Suppressor macrophage (primary cell): ENCODE results near the gene IGF2.

Experiments used
- DNase-seq, 4 experiments: peaks; one replicate each; pipeline ENCODE4 v3.0.0-alpha.2; 2020 to 2022

The IGF2 gene

DNA sequence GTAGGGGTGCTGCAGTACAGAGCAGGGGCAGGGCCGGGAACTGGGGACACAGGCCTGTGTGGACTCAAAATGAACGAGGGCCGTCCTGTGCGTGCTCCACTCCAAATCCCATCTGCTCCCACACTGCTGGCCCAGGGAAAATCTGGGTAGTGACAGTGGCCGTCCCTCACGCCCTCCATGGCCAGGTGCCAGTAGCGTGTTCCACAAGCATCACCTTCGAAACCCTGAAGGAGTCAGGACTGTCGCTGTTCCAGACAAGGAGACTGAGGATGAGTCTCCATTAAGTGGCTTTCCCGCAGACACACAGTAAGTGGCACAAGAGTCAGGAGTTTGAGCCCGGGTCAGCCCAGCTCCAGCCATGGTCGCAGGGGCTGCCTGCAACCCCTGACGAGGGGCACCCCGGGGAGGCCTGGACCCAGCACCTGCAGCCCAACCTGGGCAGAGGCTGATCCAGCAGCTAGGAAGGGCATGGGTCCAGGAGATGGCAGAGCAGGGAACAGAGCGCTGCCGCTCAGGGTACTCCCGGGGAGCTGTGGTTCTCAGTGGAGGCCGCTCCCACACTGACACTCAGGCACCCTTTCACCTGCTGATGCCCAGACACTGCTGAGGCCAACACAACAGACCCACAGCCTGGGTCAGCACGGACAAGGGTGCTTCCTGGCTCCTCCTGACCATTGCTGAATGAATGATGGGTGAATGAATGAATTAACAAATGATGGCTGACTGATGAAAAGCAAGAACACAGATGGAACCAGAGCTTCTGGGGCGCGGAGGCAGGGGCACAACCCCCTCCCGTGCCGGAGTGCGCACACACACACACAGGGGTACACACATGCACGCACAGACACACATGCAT lies 35.3 kb downstream of the IGF2 start:
- no peak for DNase-seq

DNA sequence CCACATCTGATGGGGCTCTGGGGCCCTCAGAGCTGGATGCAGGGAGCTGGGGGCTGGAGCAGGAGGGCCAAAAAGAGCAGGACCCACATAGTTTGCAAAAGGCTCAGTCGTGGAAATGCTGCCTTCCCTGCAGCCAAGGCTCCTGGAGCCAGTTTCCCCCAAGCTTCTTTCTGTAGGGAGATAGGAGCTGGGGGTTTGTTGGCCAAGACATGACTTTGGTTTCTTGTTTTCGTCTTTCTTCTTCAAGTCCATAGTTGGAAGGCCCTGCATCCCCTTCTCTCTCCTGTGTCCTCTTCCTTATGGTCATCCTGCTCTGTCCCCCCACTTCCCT lies 36.3 kb downstream of the IGF2 start:
- DNase-seq, result no peak

DNA sequence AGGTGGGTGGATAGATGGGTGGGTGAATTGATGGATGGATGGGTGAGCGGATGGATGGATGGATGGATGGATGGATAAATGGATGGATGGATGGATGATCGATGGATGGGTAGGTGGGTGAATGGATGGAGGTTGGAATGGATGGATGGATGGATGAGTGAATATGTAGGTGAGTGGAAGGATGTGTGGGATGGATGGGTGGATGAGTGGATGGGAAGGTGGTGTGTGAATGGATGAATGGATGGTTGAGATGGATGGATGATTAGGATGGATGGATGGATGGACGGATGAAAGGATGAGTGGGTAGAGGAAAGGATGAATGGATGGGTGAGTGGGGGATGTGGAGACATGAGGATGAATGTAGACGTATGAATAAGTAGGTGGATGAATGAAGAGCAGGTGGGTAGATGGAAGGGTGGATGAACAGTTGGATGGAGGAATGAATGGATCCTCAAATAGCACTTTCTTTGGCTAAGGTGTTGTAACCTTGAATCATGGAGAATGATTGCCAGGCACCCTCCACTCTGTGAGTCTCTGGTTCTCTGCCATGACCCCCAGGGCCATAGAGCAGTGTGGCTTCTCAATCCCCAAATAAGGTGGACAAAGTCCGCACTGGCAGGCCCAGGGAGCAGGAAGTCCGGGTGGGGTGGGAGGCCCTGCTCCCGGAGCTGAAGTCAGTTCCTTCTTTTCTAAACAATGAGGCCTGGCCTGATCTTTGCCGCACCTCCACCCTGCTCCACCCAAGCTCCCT lies 36.9 kb downstream of the IGF2 start:
- peak in 3 of 4 experiments; percentile 8 to 48 (median 34) for DNase-seq

DNA sequence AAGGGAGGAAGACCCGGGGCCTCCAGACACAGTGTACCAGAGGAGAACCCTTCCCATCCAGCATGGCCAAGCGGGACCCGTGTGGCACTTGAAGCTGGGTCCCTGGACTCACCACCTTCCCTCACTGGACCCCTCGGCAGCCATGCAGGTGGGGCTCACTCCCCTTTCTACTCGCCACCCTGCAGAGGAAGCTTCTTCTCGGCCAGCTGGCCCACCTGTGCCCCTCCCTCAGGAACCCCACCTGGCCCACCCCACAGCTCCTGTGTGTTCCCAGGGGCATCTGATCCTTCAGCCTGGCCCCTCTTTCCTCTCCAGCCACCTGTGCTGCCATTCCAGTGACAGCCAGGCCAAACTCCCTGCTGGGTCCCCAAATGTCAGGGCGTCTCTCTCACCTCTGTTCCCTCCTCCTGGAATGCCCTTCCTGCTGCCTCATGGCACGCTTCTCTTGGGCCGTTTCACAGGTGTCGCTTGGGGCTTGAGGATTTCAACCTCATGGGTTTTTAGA lies 38.0 kb downstream of the IGF2 start:
- DNase-seq, result no peak

DNA sequence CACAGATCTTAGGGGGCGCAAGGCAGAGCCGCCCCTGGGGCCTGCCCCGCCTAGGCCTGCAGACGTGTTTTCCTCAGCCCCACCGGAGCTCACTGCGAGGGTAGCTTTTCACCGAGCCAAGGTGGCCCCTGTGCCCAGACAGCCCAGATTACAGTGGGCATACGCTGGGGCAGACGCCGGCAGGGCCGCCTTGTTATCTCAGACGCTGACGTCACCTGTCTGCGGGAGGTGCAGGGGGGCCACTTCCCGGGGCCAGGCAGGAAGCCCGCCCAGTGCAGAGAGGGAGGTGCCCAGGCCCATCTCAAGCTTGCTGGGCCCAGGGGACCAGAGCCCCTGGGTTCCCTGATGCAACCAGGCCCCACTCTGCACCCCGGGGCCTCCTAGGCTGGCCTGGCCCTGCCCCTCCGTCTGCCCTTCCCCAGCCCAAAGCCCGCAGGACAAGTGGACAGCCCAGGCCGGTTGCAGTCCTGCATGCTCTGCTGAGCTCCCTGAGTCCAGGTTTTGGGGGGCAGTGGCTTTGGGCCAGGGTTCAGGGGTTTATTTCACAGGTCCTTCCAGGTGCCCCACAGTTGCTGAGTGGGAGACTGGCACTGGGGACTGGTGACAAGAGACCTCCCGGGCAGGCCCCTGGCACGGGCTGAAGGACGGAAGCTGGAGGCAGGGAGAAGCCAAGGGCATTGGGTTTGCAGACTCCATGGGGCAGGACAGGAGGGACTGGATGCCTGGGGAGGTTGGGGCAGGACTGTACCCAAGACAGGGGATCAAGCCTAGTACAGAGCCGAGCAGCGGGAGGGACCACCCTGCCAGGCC lies 38.6 kb downstream of the IGF2 start:
- DNase-seq, result no peak

DNA sequence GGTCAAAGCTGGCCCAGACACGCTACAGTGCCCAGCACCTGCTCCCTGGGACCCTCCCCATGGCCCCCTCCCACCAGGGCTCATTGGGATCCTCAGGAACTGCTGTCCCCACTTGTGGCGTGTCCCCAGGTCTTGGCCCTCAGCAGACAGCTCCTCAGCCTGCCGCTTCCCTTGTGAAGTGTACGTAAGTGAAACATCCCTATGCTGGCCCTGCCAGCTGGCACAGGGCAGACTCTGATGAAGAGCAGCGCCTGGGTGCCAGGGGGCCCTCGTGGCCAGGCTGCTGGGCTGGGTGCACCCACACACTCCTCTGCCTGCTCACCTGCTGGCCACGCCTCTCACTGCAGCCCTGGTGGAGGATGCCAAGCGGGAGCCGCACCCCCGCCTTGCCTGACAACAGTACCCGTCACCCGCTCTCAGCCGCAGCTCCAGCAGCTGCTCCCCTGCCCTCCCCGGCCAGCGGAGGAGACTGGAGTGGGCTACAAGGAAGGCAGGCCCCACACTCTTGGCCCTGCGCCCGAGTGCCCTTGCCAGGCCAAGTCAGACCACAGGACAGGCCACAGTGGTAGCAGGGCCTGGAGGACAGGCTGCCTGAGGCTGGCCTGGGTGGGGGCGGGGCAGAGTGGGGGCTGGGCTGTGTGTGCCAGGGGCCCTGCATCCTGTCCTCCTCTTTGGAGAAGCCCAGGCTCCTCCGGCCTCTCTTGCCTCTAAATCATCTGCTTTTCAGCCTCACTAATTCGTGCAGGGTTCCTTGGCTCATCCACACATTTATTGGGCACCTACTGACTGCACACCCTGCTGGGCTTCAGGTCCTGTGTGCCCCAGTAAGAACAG lies 39.5 kb downstream of the IGF2 start:
- DNase-seq, result no peak

DNA sequence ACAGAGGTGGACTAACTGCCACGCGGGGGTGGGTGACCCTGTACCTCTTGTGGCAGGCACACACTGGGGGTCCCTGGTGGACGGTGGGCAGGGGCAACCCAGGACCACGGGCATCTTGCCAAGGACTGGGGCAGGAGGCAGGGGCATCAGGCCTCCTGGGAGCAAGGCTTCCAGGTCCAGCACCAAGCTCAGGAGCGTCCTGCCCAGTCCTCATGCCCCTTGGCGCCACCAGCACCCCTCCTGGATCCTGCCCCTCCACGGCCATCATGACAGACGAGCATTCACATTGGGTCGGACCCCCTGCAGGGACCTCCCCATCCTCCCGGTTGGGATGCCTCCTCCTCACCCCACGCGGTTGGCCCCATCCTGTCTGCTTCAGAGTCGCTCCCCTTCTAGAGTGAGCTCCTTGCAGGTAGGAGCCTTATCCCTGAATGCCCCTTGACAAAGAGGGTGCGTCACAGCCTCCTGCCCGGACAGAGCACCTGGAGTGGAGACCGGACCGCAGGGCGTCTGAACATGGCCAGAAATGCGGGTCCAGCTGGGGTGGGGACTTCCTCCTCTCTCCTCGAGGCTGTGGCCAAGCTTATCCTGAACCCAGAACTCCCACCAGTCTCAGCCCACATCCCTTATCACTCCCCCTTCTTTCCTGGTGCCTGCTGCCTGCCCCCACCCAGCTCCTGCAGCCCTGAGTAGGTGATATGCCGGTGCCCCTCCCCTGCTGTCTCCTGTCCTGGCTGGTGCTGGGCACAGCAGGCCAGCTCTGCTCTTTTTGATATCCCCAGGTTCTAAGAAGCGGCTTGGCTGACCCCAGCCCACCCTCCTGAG lies 40.3 kb downstream of the IGF2 start:
- no peak for DNase-seq

DNA sequence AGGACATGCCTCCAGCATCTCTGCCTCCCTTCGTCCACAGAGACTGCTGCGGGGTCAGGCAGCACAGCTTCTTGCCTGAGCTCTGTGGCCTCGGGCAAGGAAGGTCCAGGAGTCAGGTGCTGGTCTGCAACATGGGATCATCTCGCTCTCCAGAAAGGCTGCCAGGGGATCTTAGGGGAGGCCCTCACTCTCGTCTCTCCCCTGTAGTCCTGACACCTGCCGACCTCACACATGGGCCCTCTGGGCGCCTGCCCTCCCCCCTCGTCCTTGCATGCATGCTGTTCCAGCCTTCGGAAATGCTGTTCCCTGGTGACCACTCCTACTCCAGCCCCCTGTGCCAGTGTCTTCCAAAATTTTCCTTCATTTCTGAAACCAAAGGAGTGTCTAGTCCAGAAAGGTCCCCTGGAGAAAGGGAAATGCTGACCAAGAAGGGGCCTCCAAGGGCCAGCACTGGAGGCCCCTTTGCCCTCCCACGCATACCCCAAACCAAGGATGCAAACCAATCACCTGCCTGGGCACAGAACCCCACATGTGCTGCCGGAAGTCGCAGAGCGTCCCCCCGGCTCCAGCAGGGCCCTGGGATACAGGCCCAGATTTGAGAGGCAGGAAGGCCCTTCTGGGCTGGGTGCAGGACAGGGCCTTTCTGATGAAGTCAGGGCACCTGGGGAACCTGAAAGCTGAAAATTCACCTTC lies 41.0 kb downstream of the IGF2 start:
- no peak for DNase-seq

DNA sequence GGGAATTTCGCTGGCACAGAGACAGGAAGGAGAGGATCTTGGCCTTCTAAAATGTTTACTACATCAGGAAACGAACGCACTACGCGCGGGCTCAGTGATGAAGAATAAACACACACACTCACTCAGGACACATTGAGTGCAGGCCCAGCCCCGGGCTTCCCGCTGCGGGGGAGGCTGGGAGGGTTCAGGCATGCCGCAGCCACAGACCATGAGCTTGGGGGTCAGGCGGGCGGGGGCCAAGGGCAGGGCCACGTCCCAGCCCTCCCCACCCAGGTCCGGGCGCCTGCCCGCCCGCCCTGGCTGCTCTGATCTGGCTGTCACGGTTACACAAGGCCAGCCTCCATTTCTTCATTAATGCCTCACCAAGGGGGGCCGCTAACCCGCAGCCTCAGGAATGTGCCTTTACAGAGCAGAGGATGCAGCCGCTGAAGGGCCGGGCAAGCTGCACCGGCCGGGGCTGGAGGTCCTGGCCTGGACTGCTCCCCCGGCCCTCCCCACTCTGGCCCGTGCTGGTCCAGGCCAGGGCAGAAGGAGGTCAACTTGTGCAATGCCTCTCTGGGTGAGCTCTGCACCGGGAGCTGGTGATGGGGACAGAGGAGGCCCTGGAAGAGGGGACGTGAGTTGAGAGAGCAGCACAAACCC lies 41.7 kb downstream of the IGF2 start:
- DNase-seq, result no peak

DNA sequence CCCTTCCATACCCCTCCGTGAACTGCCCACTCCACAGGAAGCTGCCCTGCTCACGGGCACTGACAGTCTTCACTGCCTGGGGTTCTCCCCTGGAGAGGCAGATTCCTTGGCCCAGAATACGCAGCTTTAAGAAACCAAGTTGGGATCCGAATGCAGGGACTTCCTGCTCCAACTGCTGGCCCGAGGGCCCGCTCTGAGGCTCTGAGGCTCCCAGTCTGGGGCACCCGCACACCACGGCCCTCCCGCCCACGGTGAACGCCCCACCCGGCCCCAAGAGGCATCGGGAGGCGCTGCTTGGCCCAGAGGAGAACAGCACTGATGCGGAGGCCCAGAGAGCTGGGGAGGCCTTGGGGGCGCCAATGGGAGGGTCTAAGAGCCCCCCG lies 42.3 kb downstream of the IGF2 start:
- no peak for DNase-seq

DNA sequence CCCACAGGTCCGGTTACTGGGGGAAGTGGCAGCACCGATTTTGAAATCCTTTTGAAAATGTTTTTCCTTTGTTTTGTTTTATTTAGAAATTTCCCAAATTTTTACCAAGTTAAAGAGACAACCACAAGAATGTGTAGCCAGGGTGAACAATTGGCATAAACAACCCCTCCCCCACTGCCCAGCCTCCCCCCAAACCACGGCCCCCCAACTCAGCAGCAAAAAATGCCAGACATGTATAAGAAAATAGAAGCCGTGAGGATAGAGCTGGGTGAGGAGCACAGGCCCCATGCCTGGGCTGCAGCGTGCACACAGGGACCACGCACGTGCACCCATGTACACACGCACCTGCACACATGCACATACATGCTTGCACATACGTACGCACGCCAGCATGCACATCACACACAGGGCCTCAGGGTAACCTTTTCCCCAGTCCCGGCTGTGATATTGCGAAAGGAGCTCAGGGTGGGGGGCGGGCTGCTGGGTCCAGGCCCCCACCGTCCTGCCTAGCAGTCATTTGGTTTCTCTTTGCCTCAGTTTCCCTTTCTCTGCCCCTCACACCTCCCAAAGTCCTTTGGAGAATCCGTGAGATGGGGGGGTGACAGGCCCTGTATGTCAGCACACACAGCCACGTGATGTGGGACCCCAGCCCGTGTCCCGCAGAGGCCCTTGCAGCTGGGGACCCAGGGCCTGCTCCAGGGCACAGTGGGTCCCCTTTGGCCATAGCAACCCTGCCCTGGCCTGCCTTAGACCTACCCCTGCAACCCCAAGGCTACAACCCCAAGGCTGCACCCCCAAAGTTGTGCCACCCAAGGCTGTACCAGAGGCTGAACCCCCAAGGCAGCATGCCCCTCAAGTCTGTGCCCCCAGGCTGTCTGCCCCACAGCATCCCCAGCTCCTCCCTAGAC lies 42.9 kb downstream of the IGF2 start:
- no peak for DNase-seq

DNA sequence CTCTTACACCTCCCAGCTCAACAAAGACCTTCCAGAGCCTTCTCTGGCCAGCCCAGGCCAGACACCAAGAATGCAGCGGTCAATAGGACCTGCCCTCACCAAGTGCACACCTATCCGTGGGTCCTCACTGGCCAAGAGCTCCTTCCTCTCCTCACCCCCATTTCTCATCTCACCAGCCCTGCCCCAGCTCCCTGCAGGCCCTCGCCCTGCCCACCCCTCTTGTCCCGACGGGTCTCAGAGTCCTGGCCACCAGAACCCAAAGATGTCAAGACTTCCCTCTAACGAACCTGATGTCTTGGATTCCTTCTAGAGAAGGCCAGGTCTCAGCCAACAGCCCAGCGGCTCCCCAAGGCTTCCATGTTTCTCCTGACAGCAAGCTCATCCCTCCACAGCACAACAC lies 43.6 kb downstream of the IGF2 start:
- DNase-seq, result no peak

DNA sequence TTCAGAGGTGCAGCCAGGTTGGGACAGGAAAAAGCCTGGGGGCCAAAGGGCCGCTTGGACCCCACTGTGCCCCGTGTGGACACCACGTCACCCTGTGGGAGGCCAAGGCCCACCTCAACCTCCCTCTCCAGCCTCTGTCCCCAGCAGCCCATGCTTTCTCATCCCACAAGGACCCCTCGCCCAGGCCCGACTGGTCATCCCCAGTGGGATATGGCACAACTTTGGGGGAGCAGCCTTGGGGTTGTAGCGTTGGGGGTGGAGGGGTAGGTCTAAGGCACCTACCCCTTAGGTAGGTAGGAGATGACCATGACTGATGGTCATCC lies 44.0 kb downstream of the IGF2 start:
- DNase-seq, result no peak

DNA sequence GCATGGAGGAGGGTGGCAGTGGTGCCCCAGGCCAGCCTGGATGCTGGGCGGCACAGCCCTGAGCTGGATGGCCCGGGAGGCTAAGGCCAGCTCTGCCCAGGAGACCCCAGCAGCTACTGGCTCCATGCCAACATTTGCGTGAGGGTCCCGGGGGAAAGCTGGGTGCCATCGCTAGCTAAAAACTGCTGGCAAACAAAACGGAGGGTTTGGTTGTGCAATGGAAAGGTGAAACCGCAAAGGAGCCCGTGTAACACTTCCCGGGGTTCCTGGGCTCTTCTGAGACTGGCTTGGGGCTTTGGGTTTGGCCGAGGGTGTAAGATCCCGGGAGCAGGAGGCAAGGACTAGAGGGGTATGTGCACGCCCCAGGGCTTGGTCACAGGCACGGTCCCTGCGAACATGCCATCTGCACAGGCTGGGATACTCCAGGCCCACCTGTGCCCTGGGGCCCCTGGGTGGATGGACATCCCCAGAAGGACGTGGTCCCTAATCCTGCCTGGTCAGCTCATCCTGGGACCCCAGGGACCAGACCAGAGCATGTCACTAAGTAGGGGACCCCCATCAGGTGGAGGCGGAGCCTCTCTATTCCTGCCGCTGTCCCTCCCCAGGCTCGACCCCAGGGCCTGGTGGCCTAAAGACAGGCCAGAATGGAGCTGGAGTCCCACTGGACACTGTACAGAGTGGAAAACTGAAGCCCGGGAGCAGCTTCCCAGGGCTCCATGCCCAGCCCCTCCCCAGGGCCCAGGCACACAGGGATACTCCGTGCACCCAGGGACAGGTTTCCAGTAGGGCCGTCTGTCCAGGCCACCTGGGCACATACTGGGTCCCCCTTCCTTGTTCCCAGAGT lies 44.6 kb downstream of the IGF2 start:
- DNase-seq, result no peak

DNA sequence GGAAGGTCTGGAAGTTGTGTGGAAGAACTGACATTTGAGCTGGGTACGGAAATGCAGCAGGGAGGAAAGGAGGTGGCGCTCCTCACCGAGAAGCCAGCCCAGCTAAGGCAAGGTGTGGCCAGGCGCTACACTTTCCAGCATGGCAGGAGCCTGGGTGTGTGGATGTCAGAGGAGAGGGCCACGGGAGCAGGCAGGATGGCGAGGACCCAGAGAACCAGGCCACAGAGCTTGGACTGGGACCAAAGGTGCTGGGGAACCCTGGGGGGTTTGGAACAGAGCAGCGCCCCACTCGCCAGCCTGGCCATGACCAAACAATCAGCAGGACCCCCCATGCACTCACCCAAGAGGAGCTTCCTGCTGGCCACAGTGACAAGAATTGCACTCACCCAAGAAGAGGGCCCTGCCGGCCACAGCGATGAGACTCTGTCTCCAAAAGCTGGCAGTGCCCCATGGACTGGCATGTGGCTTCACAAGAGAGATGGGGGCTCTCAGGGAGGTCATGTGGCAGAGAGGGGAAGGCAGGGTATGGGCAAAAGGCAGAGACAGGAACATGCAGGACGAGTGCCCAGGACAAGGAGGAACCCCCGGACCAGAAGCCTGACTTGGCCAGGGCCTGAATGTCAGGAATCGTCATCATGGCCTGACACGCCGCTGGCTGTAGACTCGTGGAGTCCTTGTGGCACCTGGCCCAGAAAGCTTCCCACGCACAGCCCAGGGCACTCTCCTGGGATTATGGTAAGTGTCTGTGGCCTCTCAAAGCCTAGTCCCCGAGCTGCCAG lies 45.4 kb downstream of the IGF2 start:
- no peak for DNase-seq

DNA sequence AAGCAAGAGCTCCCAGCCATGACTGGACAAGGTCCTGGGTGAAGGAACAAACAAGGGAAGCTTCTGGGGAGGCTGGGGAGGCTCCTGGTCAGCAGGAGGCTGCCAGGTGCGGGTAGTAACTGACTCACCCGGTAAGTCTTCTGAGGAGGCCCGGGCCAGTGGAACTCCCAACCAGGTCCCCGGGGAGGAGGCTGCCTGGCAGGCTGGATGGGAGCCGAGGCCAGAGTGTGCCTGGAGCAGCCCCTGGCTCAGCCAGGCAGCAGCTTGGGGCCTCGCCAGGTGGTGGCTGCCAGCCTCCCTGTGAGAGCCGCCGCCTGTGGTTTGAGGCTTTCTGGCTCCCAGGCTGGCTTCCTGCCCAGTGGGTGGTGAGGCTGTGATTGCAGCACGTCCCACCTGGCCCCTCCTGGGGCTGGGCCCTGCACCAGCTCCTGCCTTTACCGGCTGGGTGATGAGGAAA lies 46.2 kb downstream of the IGF2 start:
- DNase-seq, result no peak

DNA sequence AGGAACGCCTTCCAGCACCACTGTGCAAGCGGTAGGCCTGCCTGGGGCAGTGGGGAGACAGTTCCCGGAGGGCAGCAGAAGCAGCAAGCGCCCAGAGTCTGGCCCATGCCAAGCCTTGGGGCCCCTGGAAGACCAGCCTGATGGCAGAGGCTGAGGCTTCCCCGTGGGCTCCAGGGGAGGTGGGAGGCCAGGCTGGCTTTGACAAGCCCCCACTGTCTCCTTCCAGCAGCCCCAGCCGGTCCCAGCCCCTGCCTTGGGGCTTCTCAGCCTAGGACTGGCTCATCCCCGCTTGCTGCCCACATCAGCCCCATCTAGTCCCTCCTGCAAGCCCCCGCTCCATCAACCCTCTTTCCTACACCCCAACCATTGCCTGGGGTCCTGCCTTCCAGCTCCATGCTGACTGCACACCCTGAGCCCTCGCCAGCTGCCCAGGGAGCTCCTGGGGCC lies 46.7 kb downstream of the IGF2 start:
- no peak for DNase-seq
